Lung (tissue), 12 donors: Measurements from ENCODE around the gene EFCAB12. TPM values are rescaled to one million over a fixed set of nuclear protein-coding genes. Genes with fewer than 3 reads are reported as not detected.
"Not testable (repeated sequence)": the region's sequence is repeated elsewhere in the genome, so short reads cannot be mapped to it uniquely, and the experiment has no call there.

Source experiments
- ATAC-seq: fragments of 200-7000 bp; cut with Tn5 transposase; one replicate; pipeline ENCODE4 v1.9.1; 2020; ENCODE audit warnings: moderate number of reproducible peaks; ENCODE audit not compliant: insufficient read depth, low FRiP score
- DNase-seq, 3 donors: peaks; one replicate each; pipeline ENCODE4 v3.0.0-alpha.2; 2013 to 2017
- H3K27ac ChIP-seq, 2 donors: one replicate each; pipeline ENCODE4 v1.5.1; 2013; ENCODE audit warnings: mild to moderate bottlenecking in 2 of 2, moderate library complexity in 2 of 2, control low read depth in 1 of 2, inconsistent platforms in 1 of 2, low read depth in 1 of 2, low read length in 1 of 2
- H3K27me3 ChIP-seq, 3 donors: one replicate each; pipeline ENCODE4 v1.5.1; 2013; ENCODE audit warnings: low read length in 2 of 3; ENCODE audit not compliant: control insufficient read depth in 3 of 3, insufficient read depth in 3 of 3
- H3K36me3 ChIP-seq, 4 donors: one replicate each; pipeline ENCODE4 v1.5.1; 2013; ENCODE audit warnings: low read length in 4 of 4, mild to moderate bottlenecking in 1 of 4, moderate library complexity in 1 of 4; ENCODE audit not compliant: control insufficient read depth in 4 of 4, insufficient read depth in 4 of 4
- H3K4me1 ChIP-seq, 5 donors: one replicate each; pipeline ENCODE4 v1.5.1; 2013; ENCODE audit warnings: low read length in 5 of 5, mild to moderate bottlenecking in 2 of 5, moderate library complexity in 1 of 5; ENCODE audit not compliant: control insufficient read depth in 5 of 5, insufficient read depth in 5 of 5
- H3K4me3 ChIP-seq: one replicate; pipeline ENCODE4 v1.5.1; 2013; ENCODE audit warnings: mild to moderate bottlenecking, control low read depth, moderate library complexity
- H3K9ac ChIP-seq, 2 donors: one replicate each; pipeline ENCODE4 v1.5.1; 2013; ENCODE audit warnings: low read length in 2 of 2, control low read depth in 1 of 2; ENCODE audit not compliant: insufficient read depth in 1 of 2
- H3K9me3 ChIP-seq, 4 donors: one replicate each; pipeline ENCODE4 v1.5.1; 2013; ENCODE audit warnings: low read length in 3 of 4, mild to moderate bottlenecking in 1 of 4, moderate library complexity in 1 of 4; ENCODE audit not compliant: control insufficient read depth in 4 of 4, insufficient read depth in 3 of 4
- WGBS, 2 donors: extraction: QIAGEN DNeasy Blood & Tissue Kit; methylation state at CpG; one replicate each; pipeline ENCODE4 v1.1.7; 2013; 5-methylcytosine and 5-hydroxymethylcytosine counted together
- polyA plus RNA-seq, 2 donors: library from polyadenylated mRNA; stranded (reverse); fragments of 200-250 nt; gene quantifications; one replicate each; pipeline ENCODE4 v1.2.1, GENCODE V29; 2013
- total RNA-seq, 2 donors: library from RNA; depleted of rRNA in 1 of 2; stranded (reverse); fragments of >200 nt in 1 of 2; gene quantifications; one replicate each; pipeline ENCODE4 v1.2.1, GENCODE V29; 2014 to 2021
- TF ChIP-seq, protein P1 (sequence below): IDR thresholded peaks from 2 replicates; pipeline ENCODE4 v1.5.1; 2012; ENCODE audit warnings: mild to moderate bottlenecking; ENCODE audit errors: control extremely low read depth, extremely low read depth
- donor health status: control.
- donor health status: control.
- donor health status: Bipolar disorder and iron deficiency.
- donor health status: healthy.
- donor health status: DM: yes; HTN: yes; CAD: no.

The EFCAB12 gene
- total and polyA plus RNA-seq, 4 donors = 2.6 to 8.8 (median 3.3) TPM

DNA sequence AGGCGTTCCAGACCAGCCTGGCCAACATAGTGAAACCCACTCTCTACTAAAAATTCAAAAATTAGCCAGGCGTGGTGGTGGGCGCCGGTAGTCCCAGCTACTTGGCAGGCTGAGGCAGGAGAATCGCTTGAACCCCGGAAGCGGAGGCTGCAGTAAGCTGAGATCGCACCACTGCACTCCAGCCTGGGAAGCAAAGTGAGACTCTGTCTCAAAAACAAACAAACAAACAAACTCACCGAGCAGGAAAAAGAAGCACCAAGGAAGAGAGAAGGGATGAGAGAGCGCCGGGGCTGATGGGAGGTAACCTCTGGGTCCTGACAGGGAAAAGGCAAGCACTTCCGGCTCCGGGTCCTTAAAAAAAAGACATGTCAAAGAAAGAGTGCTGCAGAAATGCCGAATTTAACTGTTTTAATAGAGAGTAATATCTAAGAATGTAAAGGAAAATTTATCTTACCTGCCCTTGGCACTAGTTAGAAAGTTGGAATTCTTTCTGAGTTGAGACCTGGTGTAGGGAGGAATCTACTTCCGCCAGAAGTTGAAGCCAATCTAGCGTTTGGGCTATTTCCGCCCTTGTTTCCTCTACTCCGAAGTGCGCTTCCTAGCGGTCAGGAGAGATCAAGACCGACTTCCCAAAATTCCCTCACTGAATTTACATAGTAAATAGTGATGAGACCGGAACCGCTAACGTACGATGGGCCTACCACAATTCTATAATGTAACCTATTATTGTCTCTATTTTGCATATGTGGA lies 29.1 kb downstream of the EFCAB12 start:
- Histone ChIP-seq H3K9ac (peak overlapping the region; percentile 65 to 71), H3K9me3 (no peaks in the 10 kb centered on the region), H3K36me3 (peaks cover 0 to 11% (median 4%) of the 10 kb centered on the region in 4 donors), H3K27ac (peak overlapping the region; percentile 84 to 88), H3K4me1 (peaks cover 0 to 13% (median 4%) of the 10 kb centered on the region in 5 donors), H3K27me3 (no peaks in the 10 kb centered on the region), H3K4me3 (peak overlapping the region; percentile 95)
- ATAC-seq (peak; percentile 90), DNase-seq (peak; percentile 91 to 99 (median 99))
- 0% methylated on average over 25 of the region's 25 CpGs for WGBS, 2 donors
- TF ChIP-seq, protein P1, sequence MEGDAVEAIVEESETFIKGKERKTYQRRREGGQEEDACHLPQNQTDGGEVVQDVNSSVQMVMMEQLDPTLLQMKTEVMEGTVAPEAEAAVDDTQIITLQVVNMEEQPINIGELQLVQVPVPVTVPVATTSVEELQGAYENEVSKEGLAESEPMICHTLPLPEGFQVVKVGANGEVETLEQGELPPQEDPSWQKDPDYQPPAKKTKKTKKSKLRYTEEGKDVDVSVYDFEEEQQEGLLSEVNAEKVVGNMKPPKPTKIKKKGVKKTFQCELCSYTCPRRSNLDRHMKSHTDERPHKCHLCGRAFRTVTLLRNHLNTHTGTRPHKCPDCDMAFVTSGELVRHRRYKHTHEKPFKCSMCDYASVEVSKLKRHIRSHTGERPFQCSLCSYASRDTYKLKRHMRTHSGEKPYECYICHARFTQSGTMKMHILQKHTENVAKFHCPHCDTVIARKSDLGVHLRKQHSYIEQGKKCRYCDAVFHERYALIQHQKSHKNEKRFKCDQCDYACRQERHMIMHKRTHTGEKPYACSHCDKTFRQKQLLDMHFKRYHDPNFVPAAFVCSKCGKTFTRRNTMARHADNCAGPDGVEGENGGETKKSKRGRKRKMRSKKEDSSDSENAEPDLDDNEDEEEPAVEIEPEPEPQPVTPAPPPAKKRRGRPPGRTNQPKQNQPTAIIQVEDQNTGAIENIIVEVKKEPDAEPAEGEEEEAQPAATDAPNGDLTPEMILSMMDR = peak; percentile 82

DNA sequence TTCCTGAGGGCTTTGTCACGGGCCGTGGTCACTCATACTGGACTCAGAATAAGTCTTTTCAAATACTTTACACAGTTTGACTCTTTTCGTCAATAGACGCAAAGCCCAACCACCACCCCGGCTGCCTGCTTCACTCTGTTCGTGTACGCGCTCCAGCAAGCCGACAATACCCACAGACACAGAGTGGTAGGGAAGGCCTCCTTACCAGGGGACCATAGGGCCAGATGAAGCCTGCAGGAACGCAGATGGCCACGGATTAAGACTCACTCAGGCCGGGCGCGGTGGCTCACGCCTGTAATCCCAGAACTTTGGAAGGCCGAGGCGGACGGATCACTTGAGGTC lies 29.7 kb downstream of the EFCAB12 start:
- TF ChIP-seq, protein P1 = no peak
- DNase-seq = peak in 1 of 3 donors; percentile 13
- peak overlapping the region; percentile 84 to 88 for H3K27ac ChIP-seq
- peak overlapping the region; percentile 95 for H3K4me3 ChIP-seq
- H3K9me3 ChIP-seq = no peaks in the 10 kb centered on the region
- ATAC-seq = no peak
- H3K9ac ChIP-seq = peak overlapping the region; percentile 65 to 71
- H3K27me3 ChIP-seq = no peaks in the 10 kb centered on the region
- peaks cover 0 to 12% (median 4%) of the 10 kb centered on the region in 4 donors for H3K36me3 ChIP-seq
- peaks cover 0 to 13% (median 4%) of the 10 kb centered on the region in 5 donors for H3K4me1 ChIP-seq
- 1 to 2% methylated on average over 18 of the region's 18 CpGs for WGBS, 2 donors

DNA sequence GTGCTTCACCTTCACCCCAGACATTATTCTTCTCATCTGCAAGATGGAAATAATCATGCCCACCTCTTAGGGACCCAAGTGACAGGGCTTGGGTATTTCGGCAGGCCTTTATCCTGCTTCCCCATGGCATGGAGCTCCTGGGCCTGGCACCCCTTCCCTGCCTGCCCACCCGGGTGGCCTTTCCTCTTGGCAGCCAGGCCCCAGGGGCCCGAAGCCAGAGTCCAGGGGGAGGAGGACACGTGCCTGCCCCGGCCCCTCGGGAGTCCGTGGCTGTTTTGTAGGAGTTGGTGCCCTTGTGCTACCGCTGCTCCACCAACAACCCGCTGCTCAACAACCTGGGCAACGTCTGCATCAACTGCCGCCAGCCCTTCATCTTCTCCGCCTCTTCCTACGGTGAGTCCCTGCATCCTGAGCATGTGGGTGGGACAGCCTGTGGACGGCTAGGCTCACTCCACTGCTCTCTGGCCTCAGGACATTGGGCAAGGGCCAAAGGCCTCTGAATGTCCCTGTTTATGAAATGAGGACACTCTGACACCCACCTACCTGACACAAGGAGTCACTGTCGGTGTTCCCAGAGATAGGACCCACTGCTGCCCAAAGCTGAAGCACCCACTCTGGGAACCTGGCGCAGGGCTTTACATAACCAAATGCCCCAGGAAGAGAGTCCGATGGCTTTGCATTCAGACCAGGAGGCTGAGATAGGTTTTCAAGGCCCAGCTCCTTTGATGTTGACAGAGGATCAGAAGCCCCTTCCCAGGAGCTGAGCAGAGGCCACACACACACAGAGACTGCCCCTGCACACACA lies 34.5 kb downstream of the EFCAB12 start:
- H3K9me3 ChIP-seq, H3K27me3 ChIP-seq, H3K4me3 ChIP-seq, ATAC-seq, H3K9ac ChIP-seq, DNase-seq: not testable (repeated sequence)
- WGBS, 2 donors = 82 to 88% methylated on average over 9 to 14 of the region's 17 CpGs
- Histone ChIP-seq H3K27ac (peak overlapping the region in 1 of 2 donors; percentile 4), H3K4me1 (peaks cover 0 to 17% (median 4%) of the 10 kb centered on the region in 5 donors), H3K36me3 (peaks cover 8 to 33% (median 13%) of the 10 kb centered on the region in 4 donors)

DNA sequence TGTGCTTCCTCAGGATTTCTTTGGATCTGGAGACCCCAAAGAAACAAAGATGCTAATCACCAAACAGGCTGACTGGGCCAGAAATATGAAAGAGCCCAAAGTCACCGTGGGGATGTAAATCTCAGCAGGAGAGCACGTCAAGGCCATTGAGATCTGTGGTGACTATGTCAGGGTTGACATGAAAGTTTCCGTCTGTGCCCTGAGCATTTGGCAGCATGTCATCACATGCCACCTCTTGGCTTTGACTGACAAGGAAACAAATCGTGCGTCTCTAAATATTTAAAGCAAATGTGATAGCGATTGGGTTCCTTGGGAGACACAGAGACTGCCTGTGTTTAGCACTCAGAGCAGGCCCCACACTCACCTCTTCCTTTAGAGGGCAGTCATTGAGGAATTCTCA lies 35.2 kb downstream of the EFCAB12 start:
- Histone ChIP-seq H3K27me3 (no peaks in the 10 kb centered on the region), H3K9ac (no peak overlapping the region), H3K4me3 (no peak overlapping the region), H3K36me3 (peaks cover 8 to 33% (median 13%) of the 10 kb centered on the region in 4 donors), H3K27ac (peak overlapping the region in 1 of 2 donors; percentile 4), H3K4me1 (peaks cover 0 to 17% (median 4%) of the 10 kb centered on the region in 5 donors), H3K9me3 (no peaks in the 10 kb centered on the region)
- ATAC-seq = no peak
- 68 to 80% methylated on average over 6 of the region's 6 CpGs for WGBS, 2 donors
- TF ChIP-seq, protein P1 = no peak
- no peak for DNase-seq

DNA sequence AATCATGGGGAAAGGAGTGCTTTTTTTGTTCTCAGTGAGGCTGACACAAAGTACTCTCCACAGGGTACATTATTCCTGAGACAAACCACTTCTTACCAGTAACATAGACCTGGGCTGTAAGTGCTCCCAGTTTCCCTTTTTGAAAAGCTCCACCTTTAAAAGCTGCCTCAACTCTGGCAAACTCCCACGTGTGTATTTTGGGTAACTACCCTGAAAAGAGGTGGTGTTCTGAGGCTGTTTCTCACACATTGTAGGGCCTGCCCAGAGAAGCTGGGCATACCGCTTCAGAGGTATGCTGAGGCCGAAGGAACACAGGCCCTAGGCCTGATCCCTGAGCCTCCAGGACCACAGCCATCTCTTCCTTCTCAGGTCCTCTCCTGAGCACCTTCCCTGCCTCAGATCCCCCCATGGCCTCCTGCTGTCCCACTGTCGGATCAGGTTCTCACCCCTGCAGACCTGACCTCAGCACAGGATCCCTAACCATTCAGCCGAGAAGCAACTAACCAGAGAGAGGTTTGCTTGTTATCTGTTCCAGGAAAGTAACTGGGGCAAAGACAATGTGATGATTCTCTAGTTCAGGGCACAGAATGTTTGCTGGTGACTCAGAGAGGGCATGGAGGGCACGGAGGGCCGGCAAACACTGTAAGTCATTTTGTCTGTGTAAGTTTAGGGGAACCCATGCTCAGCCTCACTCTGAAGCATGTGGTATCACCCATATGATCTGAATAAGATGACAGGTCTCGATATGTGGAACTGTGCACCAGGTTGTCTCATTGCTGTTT lies 36.1 kb downstream of the EFCAB12 start:
- H3K9me3 ChIP-seq, H3K4me3 ChIP-seq, ATAC-seq, H3K27ac ChIP-seq, H3K9ac ChIP-seq, H3K27me3 ChIP-seq, DNase-seq: not testable (repeated sequence)
- 85 to 94% methylated on average over 7 to 8 of the region's 8 CpGs for WGBS, 2 donors
- peaks cover 9 to 33% (median 15%) of the 10 kb centered on the region in 4 donors for H3K36me3 ChIP-seq
- H3K4me1 ChIP-seq = peaks cover 0 to 16% (median 0%) of the 10 kb centered on the region in 5 donors
